ENCODE results near the gene TMEM38B. TPM values are rescaled to one million over a fixed set of nuclear protein-coding genes. Genes with fewer than 3 reads are reported as not detected.
A peak's percentile ranks its signal among the peaks of the same experiment; 100 is the strongest.

TMEM38B gene
- total RNA-seq, 1 experiment from 2014 or later: 19.5 TPM

DNA sequence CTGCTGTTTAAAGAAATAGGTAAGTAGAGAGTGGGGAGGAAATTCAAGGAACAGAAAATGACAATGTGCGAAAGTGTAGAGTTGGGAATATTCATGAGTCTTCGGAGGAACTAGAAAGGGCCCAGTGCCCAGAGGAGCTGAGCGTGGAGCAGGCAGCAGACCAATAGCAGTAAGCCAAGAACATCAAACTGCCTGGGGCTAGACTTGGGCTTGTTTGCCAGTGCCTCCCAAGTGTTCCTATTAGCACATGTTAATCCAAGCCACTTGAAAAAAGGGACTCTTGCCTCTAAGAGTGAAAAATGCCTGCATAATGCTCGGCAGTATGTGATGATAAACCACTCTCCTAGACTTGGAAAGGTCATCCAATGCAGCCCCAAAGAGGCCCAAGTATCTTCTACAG lies 33.3 kb upstream of the TMEM38B start:
- Histone ChIP-seq H3K27me3 (ENCODE audit: insufficient read depth, low read depth) (no peaks in the 10 kb centered on the region), H4K20me1 (ENCODE audit: insufficient read depth) (no peaks in the 10 kb centered on the region), H3K4me2 (no peak overlapping the region), H3K4me1 (replicated peaks; ENCODE audit: insufficient read depth) (no peaks in the 10 kb centered on the region), H3K9me3 (ENCODE audit: insufficient read depth, low read depth) (no peaks in the 10 kb centered on the region), H3K4me3 (no peak overlapping the region), H2AFZ (0 out of 2 replicates have a peak overlapping the region, but pooled peaks have one; percentile 19), H3K27ac (no peak overlapping the region), H3K9me2 (ENCODE audit: insufficient read depth) (no peaks in the 10 kb centered on the region), H3K36me3 (ENCODE audit: low read depth) (no peaks in the 10 kb centered on the region), H3F3A (ENCODE audit: insufficient read depth, low read depth) (no peaks in the 10 kb centered on the region), H3K79me2 (ENCODE audit: low read depth) (no peaks in the 10 kb centered on the region)
- DNase-seq: no peak
- ChIA-PET POLR2A (ENCODE audit: unreplicated experiment) (no interaction called here), CTCF (no interaction called here)
- intact Hi-C loops (cut with micrococcal nuclease; ENCODE audit: unreplicated experiment): no loop called here
- no TSS peak for BruUV-seq (replicated peaks)
- no peak for TF ChIP-seq EZH2 (IDR thresholded peaks at IDR 0.05; ENCODE audit: low read depth)
- TF ChIP-seq, protein P1, sequence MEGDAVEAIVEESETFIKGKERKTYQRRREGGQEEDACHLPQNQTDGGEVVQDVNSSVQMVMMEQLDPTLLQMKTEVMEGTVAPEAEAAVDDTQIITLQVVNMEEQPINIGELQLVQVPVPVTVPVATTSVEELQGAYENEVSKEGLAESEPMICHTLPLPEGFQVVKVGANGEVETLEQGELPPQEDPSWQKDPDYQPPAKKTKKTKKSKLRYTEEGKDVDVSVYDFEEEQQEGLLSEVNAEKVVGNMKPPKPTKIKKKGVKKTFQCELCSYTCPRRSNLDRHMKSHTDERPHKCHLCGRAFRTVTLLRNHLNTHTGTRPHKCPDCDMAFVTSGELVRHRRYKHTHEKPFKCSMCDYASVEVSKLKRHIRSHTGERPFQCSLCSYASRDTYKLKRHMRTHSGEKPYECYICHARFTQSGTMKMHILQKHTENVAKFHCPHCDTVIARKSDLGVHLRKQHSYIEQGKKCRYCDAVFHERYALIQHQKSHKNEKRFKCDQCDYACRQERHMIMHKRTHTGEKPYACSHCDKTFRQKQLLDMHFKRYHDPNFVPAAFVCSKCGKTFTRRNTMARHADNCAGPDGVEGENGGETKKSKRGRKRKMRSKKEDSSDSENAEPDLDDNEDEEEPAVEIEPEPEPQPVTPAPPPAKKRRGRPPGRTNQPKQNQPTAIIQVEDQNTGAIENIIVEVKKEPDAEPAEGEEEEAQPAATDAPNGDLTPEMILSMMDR (conservative IDR thresholded peaks at IDR 0.05): no peak

DNA sequence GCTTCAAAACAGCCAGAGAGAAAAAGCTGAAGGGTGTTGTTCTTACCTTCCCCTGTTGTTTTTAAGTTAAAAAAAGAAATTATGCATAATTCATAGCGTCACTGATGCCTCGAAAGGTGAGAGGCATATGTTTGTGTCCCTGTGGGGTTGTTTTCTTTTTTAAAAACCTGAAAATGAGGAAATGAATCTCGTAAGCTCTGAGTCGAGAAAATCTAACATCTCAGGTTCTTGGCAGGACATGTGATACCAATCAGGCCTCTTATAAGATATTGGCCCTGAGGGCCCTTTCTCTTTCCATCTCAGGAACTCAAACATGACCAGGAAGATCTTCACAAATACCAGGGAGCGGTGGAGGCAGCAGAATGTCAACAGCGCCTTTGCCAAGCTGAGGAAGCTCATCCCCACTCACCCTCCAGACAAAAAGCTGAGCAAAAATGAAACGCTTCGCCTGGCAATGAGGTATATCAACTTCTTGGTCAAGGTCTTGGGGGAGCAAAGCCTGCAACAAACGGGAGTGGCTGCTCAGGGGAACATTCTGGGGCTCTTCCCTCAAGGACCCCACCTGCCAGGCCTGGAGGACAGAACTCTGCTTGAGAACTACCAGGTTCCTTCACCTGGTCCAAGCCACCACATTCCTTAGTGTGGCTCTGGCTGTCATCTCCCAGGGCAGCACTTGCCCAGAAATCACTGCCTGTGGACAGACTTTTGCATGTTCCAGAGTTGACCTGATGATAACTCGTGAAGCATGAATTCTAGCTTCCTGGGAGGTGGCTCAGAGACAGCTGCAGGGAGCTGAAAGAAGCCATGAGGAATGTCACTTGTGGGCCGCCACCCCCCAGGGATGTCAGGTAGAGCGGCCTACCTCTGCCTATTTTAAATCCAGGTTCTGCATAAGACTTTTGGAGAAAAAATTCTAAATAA lies 31.9 kb upstream of the TMEM38B start, which contains the start of gene TAL2:
Gene TAL2, plus strand, starts transcription at position 274 of the 921 bp plus-strand sequence. Its CDS starts 40 bp downstream, at position 314.
- DNase-seq: no peak
- no peaks in the 10 kb centered on the region for H3K36me3 ChIP-seq (ENCODE audit: low read depth)
- BruUV-seq (replicated peaks): no TSS peak
- H3K27me3 ChIP-seq (ENCODE audit: insufficient read depth, low read depth): no peaks in the 10 kb centered on the region
- H3K9me2 ChIP-seq (ENCODE audit: insufficient read depth): no peaks in the 10 kb centered on the region
- intact Hi-C loops (cut with micrococcal nuclease; ENCODE audit: unreplicated experiment): no loop called here
- no peak within 1 kb of the TSS for H3K4me2 ChIP-seq
- H3K9me3 ChIP-seq (ENCODE audit: insufficient read depth, low read depth): no peaks in the 10 kb centered on the region
- H4K20me1 ChIP-seq (ENCODE audit: insufficient read depth): no peaks in the 10 kb centered on the region
- H3K27ac ChIP-seq: no peak within 1 kb of the TSS
- no peak for TF ChIP-seq EZH2 (IDR thresholded peaks at IDR 0.05; ENCODE audit: low read depth)
- TF ChIP-seq, protein P1 (conservative IDR thresholded peaks at IDR 0.05): no peak
- H3K79me2 ChIP-seq (ENCODE audit: low read depth): no peaks in the 10 kb centered on the region
- no peak within 1 kb of the TSS for H3K4me3 ChIP-seq
- ChIA-PET CTCF (no interaction called here), POLR2A (ENCODE audit: unreplicated experiment) (interaction anchor here (0.6 kb wide), 1 partner anchor 177 kb away, joined by 6 read pairs; no protein-coding TSS in a partner anchor)
- 0 out of 2 replicates have a peak within 1 kb of the TSS, but pooled peaks have one; percentile 19 for H2AFZ ChIP-seq
- no peaks in the 10 kb centered on the region for H3K4me1 ChIP-seq (replicated peaks; ENCODE audit: insufficient read depth)
- no peaks in the 10 kb centered on the region for H3F3A ChIP-seq (ENCODE audit: insufficient read depth, low read depth)

GRCh38 chr9:105663914-105664313 lies 30.4 kb upstream of the TMEM38B start:
- no TSS peak for BruUV-seq (replicated peaks)
- Histone ChIP-seq H3K9me3 (ENCODE audit: insufficient read depth, low read depth) (no peaks in the 10 kb centered on the region), H2AFZ (no peak overlapping the region), H3K4me2 (no peak overlapping the region), H3F3A (ENCODE audit: insufficient read depth, low read depth) (no peaks in the 10 kb centered on the region), H3K4me3 (no peak overlapping the region), H3K27ac (no peak overlapping the region), H4K20me1 (ENCODE audit: insufficient read depth) (no peaks in the 10 kb centered on the region), H3K9me2 (ENCODE audit: insufficient read depth) (no peaks in the 10 kb centered on the region), H3K79me2 (ENCODE audit: low read depth) (no peaks in the 10 kb centered on the region), H3K27me3 (ENCODE audit: insufficient read depth, low read depth) (no peaks in the 10 kb centered on the region), H3K36me3 (ENCODE audit: low read depth) (no peaks in the 10 kb centered on the region), H3K4me1 (replicated peaks; ENCODE audit: insufficient read depth) (no peaks in the 10 kb centered on the region)
- POLR2A ChIA-PET (ENCODE audit: unreplicated experiment): no interaction called here
- intact Hi-C loops (cut with micrococcal nuclease; ENCODE audit: unreplicated experiment): no loop called here
- TF ChIP-seq EZH2 (IDR thresholded peaks at IDR 0.05; ENCODE audit: low read depth): no peak
- TF ChIP-seq, protein P1 (conservative IDR thresholded peaks at IDR 0.05): no peak
- DNase-seq: no peak
- CTCF ChIA-PET: no interaction called here

All from PC-9 (cell line).